Uterus (tissue), 2 donors: ENCODE data around the gene SLC9C2.

ENCODE experiments used
- POLR2A ChIP-seq, 2 donors: fragments of 450-650 bp; IDR thresholded peaks; one replicate each; pipeline ENCODE4 v1.6.1; 2016; ENCODE audit warnings: antibody characterized with exemption in 2 of 2, mild to moderate bottlenecking in 1 of 2, moderate library complexity in 1 of 2
- TF ChIP-seq, protein P1 (sequence below), 4 experiments: fragments of 200-600 bp in 2 of 4; fragments of 450-650 bp in 2 of 4; sonication (generic) in 2 of 4; IDR thresholded peaks; one replicate each; pipeline ENCODE4 v1.5.1; 2016 to 2019; ENCODE audit warnings: antibody characterized with exemption in 4 of 4, mild to moderate bottlenecking in 2 of 4, moderate library complexity in 1 of 4

- TF ChIP-seq, protein P1, sequence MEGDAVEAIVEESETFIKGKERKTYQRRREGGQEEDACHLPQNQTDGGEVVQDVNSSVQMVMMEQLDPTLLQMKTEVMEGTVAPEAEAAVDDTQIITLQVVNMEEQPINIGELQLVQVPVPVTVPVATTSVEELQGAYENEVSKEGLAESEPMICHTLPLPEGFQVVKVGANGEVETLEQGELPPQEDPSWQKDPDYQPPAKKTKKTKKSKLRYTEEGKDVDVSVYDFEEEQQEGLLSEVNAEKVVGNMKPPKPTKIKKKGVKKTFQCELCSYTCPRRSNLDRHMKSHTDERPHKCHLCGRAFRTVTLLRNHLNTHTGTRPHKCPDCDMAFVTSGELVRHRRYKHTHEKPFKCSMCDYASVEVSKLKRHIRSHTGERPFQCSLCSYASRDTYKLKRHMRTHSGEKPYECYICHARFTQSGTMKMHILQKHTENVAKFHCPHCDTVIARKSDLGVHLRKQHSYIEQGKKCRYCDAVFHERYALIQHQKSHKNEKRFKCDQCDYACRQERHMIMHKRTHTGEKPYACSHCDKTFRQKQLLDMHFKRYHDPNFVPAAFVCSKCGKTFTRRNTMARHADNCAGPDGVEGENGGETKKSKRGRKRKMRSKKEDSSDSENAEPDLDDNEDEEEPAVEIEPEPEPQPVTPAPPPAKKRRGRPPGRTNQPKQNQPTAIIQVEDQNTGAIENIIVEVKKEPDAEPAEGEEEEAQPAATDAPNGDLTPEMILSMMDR (IDR thresholded peaks at IDR 0.05), result no peak
- peak; percentile 19 to 45 for TF ChIP-seq POLR2A (IDR thresholded peaks at IDR 0.05)
Observed at GRCh38 chr1:173478094-173478674, 124.7 kb downstream of the SLC9C2 start.
